H1 (cell line): ENCODE measurements around the gene RFC1. TPM values are rescaled to one million over a fixed set of nuclear protein-coding genes. Genes with fewer than 3 reads are reported as not detected.
"Not testable (repeated sequence)": the region's sequence is repeated elsewhere in the genome, so short reads cannot be mapped to it uniquely, and the experiment has no call there.

Experiments used
- CTCF ChIA-PET: fragments of 300-600 bp; sonication (Branson Sonifier 250); formaldehyde crosslinking; loops from one replicate; lab custom pipeline; 2021; ENCODE audit not compliant: partially characterized antibody; lab: Charles Lee
- POLR2A ChIA-PET: fragments of 300-600 bp; sonication (Branson Sonifier 250); formaldehyde crosslinking; loops from one replicate; lab custom pipeline; 2021; ENCODE audit warnings: inconsistent platforms; ENCODE audit not compliant: partially characterized antibody; lab: Charles Lee
- DNase-seq, 2 experiments: peaks; one replicate each; pipeline versions ENCODE4 v3.0.0 to v3.0.0-alpha.2; 2010 to 2022; ENCODE audit warnings: low spot score in 2 of 2, low read depth in 1 of 2, mixed read lengths in 1 of 2
- FAIRE-seq: peaks from 2 replicates; lab custom pipeline; 2011; peaks lifted over from hg19 to GRCh38; lab: Jason Lieb, UNC
- H2AFZ ChIP-seq: 2 replicates; pipeline ENCODE4 v1.8.1; 2012; ENCODE audit warnings: low read length, inconsistent platforms
- H2AK5ac ChIP-seq: 2 replicates; pipeline ENCODE4 v1.6.1; 2013; ENCODE audit warnings: low read depth, low read length
- H2BK120ac ChIP-seq: replicated peaks from 2 replicates; pipeline ENCODE3; 2013; ENCODE audit warnings: low read depth, low read length, inconsistent platforms
- H2BK12ac ChIP-seq: 2 replicates; pipeline ENCODE4 v1.6.1; 2013; ENCODE audit warnings: low read depth, low read length
- H2BK15ac ChIP-seq: 2 replicates; pipeline ENCODE4 v1.6.1; 2013; ENCODE audit warnings: low read length
- H2BK20ac ChIP-seq: 2 replicates; pipeline ENCODE4 v1.6.1; 2013; ENCODE audit warnings: low read length
- H2BK5ac ChIP-seq: 2 replicates; pipeline ENCODE4 v1.6.1; 2013; ENCODE audit warnings: low read depth, low read length
- H3K14ac ChIP-seq: 2 replicates; pipeline ENCODE4 v1.6.1; 2013; ENCODE audit warnings: inconsistent platforms; ENCODE audit not compliant: insufficient read length
- H3K18ac ChIP-seq: 2 replicates; pipeline ENCODE4 v1.6.1; 2013; ENCODE audit warnings: low read length; ENCODE audit errors: extremely low read depth
- H3K23ac ChIP-seq: 2 replicates; pipeline ENCODE4 v1.6.1; 2013; ENCODE audit warnings: inconsistent platforms; ENCODE audit not compliant: insufficient read length
- H3K23me2 ChIP-seq: 2 replicates; pipeline ENCODE4 v1.6.1; 2013; ENCODE audit warnings: low read depth, low read length
- H3K27ac ChIP-seq: 2 replicates; pipeline ENCODE4 v1.6.1; 2011; ENCODE audit warnings: low read depth, low read length, inconsistent platforms
- H3K27me3 ChIP-seq, 4 experiments: replicated peaks in 1 of 4; 1 replicate in 1 of 4; 2 replicates in 3 of 4; pipeline versions ENCODE4 v1.6.1 to v1.8.1; 2011 to 2013; ENCODE audit warnings: low read length in 3 of 4, mild to moderate bottlenecking in 3 of 4, inconsistent platforms in 2 of 4, mixed read lengths in 2 of 4, moderate library complexity in 1 of 4; ENCODE audit not compliant: control insufficient read depth in 3 of 4, insufficient read depth in 3 of 4; ENCODE audit errors: extremely low read depth in 1 of 4
- H3K36me3 ChIP-seq, 4 experiments: 2 replicates each; pipeline versions ENCODE4 v1.6.1 to v1.8.1; 2011 to 2013; ENCODE audit warnings: mild to moderate bottlenecking in 4 of 4, low read length in 3 of 4, moderate library complexity in 2 of 4, control low read depth in 1 of 4, inconsistent platforms in 1 of 4; ENCODE audit not compliant: insufficient read depth in 4 of 4, control insufficient read depth in 2 of 4
- H3K4ac ChIP-seq: replicated peaks from 2 replicates; pipeline ENCODE3; 2013; ENCODE audit warnings: low read length, low read depth, mixed read lengths, inconsistent platforms; ENCODE audit not compliant: insufficient read length
- H3K4me1 ChIP-seq, 4 experiments: replicated peaks in 1 of 4; 1 replicate in 1 of 4; 2 replicates in 3 of 4; pipeline versions ENCODE4 v1.6.1 to v1.8.1; 2011 to 2013; ENCODE audit warnings: low read length in 3 of 4, inconsistent platforms in 2 of 4, mixed read lengths in 1 of 4; ENCODE audit not compliant: insufficient read depth in 4 of 4, control insufficient read depth in 3 of 4
- H3K4me2 ChIP-seq, 2 experiments: 2 replicates each; pipeline versions ENCODE4 v1.6.1 to v1.8.1; 2011 to 2013; ENCODE audit warnings: low read depth in 2 of 2, low read length in 2 of 2, control low read depth in 1 of 2, inconsistent platforms in 1 of 2, mild to moderate bottlenecking in 1 of 2; ENCODE audit not compliant: insufficient read depth in 1 of 2
- H3K4me3 ChIP-seq, 4 experiments: fragments of 200-600, 300-600 bp in 1 of 4; sonication (generic), shearing (Covaris generic), sonication (Bioruptor Twin) in 1 of 4; 2 replicates each; pipeline versions ENCODE4 v1.5.1 to v1.8.1; 2011 to 2016; ENCODE audit warnings: low read length in 4 of 4, low read depth in 3 of 4, control low read depth in 2 of 4, inconsistent platforms in 2 of 4, mild to moderate bottlenecking in 2 of 4, mixed read lengths in 1 of 4, moderate library complexity in 1 of 4; ENCODE audit not compliant: insufficient read depth in 2 of 4; ENCODE audit errors: extremely low read depth in 1 of 4
- H3K56ac ChIP-seq: replicated peaks from 2 replicates; pipeline ENCODE3; 2013; ENCODE audit warnings: low read depth, mild to moderate bottlenecking, mixed read lengths, low read length, inconsistent platforms; ENCODE audit not compliant: insufficient read length
- H3K79me1 ChIP-seq: 2 replicates; pipeline ENCODE4 v1.6.1; 2013; ENCODE audit warnings: low read depth, low read length, control low read depth
- H3K79me2 ChIP-seq, 2 experiments: 2 replicates each; pipeline versions ENCODE4 v1.6.1 to v1.8.1; 2012 to 2013; ENCODE audit warnings: low read length in 2 of 2, mild to moderate bottlenecking in 2 of 2, inconsistent platforms in 1 of 2; ENCODE audit not compliant: insufficient read depth in 2 of 2, control insufficient read depth in 1 of 2
- H3K9ac ChIP-seq, 4 experiments: replicated peaks in 1 of 4; 1 replicate in 1 of 4; 2 replicates in 3 of 4; pipeline versions ENCODE4 v1.6.1 to v1.8.1; 2011 to 2013; ENCODE audit warnings: low read depth in 3 of 4, low read length in 3 of 4, control low read depth in 2 of 4, mild to moderate bottlenecking in 2 of 4, moderate library complexity in 2 of 4, inconsistent platforms in 1 of 4; ENCODE audit errors: extremely low read depth in 1 of 4
- H3K9me3 ChIP-seq, 2 experiments: 2 replicates each; pipeline versions ENCODE4 v1.6.1 to v1.8.1; 2012 to 2013; ENCODE audit warnings: mild to moderate bottlenecking in 2 of 2, moderate library complexity in 2 of 2, control low read depth in 1 of 2, inconsistent platforms in 1 of 2, low read depth in 1 of 2, low read length in 1 of 2, mixed read lengths in 1 of 2; ENCODE audit not compliant: insufficient read depth in 2 of 2
- H4K20me1 ChIP-seq, 2 experiments: replicated peaks in 1 of 2; 2 replicates each; pipeline versions ENCODE3 to v1.8.1; 2011 to 2013; ENCODE audit warnings: inconsistent platforms in 2 of 2, low read length in 2 of 2, mild to moderate bottlenecking in 1 of 2; ENCODE audit not compliant: insufficient read depth in 2 of 2, control insufficient read depth in 1 of 2
- H4K5ac ChIP-seq: 2 replicates; pipeline ENCODE4 v1.6.1; 2013; ENCODE audit warnings: low read length, low read depth, mixed read lengths, inconsistent platforms; ENCODE audit not compliant: insufficient read length
- H4K8ac ChIP-seq: 2 replicates; pipeline ENCODE4 v1.8.0; 2013; ENCODE audit warnings: mild to moderate bottlenecking, moderate library complexity, low read length, inconsistent platforms; ENCODE audit not compliant: insufficient read depth; ENCODE audit errors: extremely low read depth
- H4K91ac ChIP-seq: replicated peaks from 2 replicates; pipeline ENCODE3; 2013; ENCODE audit warnings: low read length, mixed read lengths, inconsistent platforms; ENCODE audit not compliant: insufficient read length
- CBX5 ChIP-seq: fragments of 300-800, 300-1000 bp; sonication (generic); IDR thresholded peaks from 2 replicates; pipeline ENCODE4 v1.7.1; 2016; ENCODE audit warnings: antibody characterized with exemption, low read length, low read depth
- CHD1 ChIP-seq: IDR thresholded peaks from 2 replicates; pipeline ENCODE4 v1.6.1; 2012; ENCODE audit warnings: low read depth, low read length, improper control_type of control experiment
- GABPA ChIP-seq: IDR thresholded peaks from 2 replicates; pipeline ENCODE4 v1.6.1; 2011; ENCODE audit warnings: mild to moderate bottlenecking, low read length, moderate library complexity, borderline replicate concordance; ENCODE audit not compliant: insufficient read depth
- KDM4A ChIP-seq: IDR thresholded peaks from one replicate; pipeline ENCODE4 v1.7.1; 2012; ENCODE audit warnings: low read depth, mild to moderate bottlenecking, moderate library complexity, low read length, inconsistent platforms; ENCODE audit not compliant: severe bottlenecking
- RFX5 ChIP-seq: IDR thresholded peaks from 2 replicates; pipeline ENCODE4 v1.6.1; 2011; ENCODE audit warnings: low read depth, low read length, improper control_type of control experiment, borderline replicate concordance
- TCF12 ChIP-seq: IDR thresholded peaks from 2 replicates; pipeline ENCODE4 v1.6.1; 2011; ENCODE audit warnings: low read depth, mild to moderate bottlenecking, low read length
- WGBS, 2 experiments: shearing (Covaris generic) in 1 of 2; methylation state at CpG; one replicate each; pipeline versions ENCODE4 v1.1.6 to v1.1.7; 2013 to 2015; ENCODE audit warnings: low lambda C conversion rate in 2 of 2, mixed read lengths in 2 of 2, inconsistent platforms in 1 of 2, low coverage in 1 of 2, missing lambda C conversion rate in 1 of 2; ENCODE audit not compliant: insufficient replicate concordance in 2 of 2, insufficient coverage in 1 of 2, insufficient read length in 1 of 2; ENCODE audit errors: extremely low coverage in 1 of 2, missing lambda C conversion rate in 1 of 2; 5-methylcytosine and 5-hydroxymethylcytosine counted together
- polyA plus RNA-seq, 7 experiments: library from polyadenylated mRNA; depleted of rRNA in 3 of 7; stranded (reverse) in 5 of 7; unstranded in 2 of 7; fragments of >200 nt in 5 of 7; fragments of 200-250 nt in 2 of 7; gene quantifications; 1 replicate in 5 of 7; 2 replicates in 1 of 7; 4 replicates in 1 of 7; pipeline versions ENCODE4 v1.2.1 to v1.2.3, GENCODE V29; 2011 to 2013; ENCODE audit warnings: missing spikeins in 2 of 7, mixed read lengths in 2 of 7
- total RNA-seq: library from RNA; stranded (reverse); fragmentation: NEBNext Ultra II Directional; extraction: Animal tissue kit (Norgen Biotek cat#: 25700); gene quantifications from 2 replicates; pipeline ENCODE4 v1.2.1, GENCODE V29; 2021
- TF ChIP-seq, protein P1 (sequence below), 3 experiments: IDR thresholded peaks; 1 replicate in 2 of 3; 2 replicates in 1 of 3; pipeline versions ENCODE4 v1.5.1 to v1.6.1; 2011; ENCODE audit warnings: low read length in 3 of 3, mild to moderate bottlenecking in 3 of 3, inconsistent platforms in 2 of 3, low read depth in 1 of 3, moderate library complexity in 1 of 3; ENCODE audit not compliant: insufficient read depth in 1 of 3; ENCODE audit errors: control extremely low read depth in 1 of 3

RFC1 gene
- total and polyA plus RNA-seq, 2 of the 8 experiments (the other 6 are each of a cell fraction or from before 2014, with no cell fraction given): 16.0 to 83.8 TPM

DNA sequence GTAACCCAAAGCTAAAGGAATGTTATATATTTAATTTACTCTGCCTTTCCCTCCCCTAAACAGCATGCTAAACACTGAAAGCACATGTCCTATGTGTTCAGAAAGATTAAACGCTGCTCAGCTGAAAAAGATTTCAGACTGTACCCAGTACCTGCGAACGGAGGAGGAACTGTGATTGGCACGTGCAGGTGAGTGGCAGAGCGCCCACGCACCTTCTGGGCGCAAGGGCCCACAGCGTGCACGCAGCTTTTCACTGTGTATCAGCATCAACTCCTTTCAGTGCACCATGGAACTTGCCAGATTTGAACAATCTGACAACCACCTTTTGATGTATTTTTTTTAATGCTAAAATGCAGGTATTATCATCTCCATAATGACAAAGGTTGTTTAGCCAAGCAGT is 87.7 kb downstream of the RFC1 start (continued):
- TF ChIP-seq, protein P1, sequence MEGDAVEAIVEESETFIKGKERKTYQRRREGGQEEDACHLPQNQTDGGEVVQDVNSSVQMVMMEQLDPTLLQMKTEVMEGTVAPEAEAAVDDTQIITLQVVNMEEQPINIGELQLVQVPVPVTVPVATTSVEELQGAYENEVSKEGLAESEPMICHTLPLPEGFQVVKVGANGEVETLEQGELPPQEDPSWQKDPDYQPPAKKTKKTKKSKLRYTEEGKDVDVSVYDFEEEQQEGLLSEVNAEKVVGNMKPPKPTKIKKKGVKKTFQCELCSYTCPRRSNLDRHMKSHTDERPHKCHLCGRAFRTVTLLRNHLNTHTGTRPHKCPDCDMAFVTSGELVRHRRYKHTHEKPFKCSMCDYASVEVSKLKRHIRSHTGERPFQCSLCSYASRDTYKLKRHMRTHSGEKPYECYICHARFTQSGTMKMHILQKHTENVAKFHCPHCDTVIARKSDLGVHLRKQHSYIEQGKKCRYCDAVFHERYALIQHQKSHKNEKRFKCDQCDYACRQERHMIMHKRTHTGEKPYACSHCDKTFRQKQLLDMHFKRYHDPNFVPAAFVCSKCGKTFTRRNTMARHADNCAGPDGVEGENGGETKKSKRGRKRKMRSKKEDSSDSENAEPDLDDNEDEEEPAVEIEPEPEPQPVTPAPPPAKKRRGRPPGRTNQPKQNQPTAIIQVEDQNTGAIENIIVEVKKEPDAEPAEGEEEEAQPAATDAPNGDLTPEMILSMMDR (IDR thresholded peaks at IDR 0.05; ENCODE audit: control extremely low read depth in 1 of 3, insufficient read depth in 1 of 3, low read depth in 1 of 3, low read length in 3 of 3): no peak
- TF ChIP-seq GABPA (no peak), RFX5 (no peak), CBX5 (no peak), CHD1 (no peak), TCF12 (no peak), KDM4A (no peak)
- TF ChIP-seq, all 59 proteins: peak for 0

- H2BK20ac ChIP-seq, H3K4me1 ChIP-seq, FAIRE-seq, H3K4me2 ChIP-seq, H2AFZ ChIP-seq, H4K91ac ChIP-seq, H4K20me1 ChIP-seq, H2BK12ac ChIP-seq, H3K27ac ChIP-seq, H3K4ac ChIP-seq, H3K79me2 ChIP-seq, H3K79me1 ChIP-seq, H3K27me3 ChIP-seq, H2BK5ac ChIP-seq, H3K14ac ChIP-seq, H3K23ac ChIP-seq, H4K5ac ChIP-seq, H3K9me3 ChIP-seq, H4K8ac ChIP-seq, H3K4me3 ChIP-seq, H3K18ac ChIP-seq, POLR2A ChIA-PET, H3K9ac ChIP-seq, H2AK5ac ChIP-seq, H2BK15ac ChIP-seq, H2BK120ac ChIP-seq, DNase-seq, H3K56ac ChIP-seq, H3K23me2 ChIP-seq: not testable (repeated sequence)
- CTCF ChIA-PET: interaction anchor here (1.0 kb wide), 1 partner anchor 384 kb away, joined by 3 read pairs; no protein-coding TSS in a partner anchor
- WGBS, 2 experiments: 89% methylated on average over 6 of the region's 6 CpGs; no CpG with 5 or more reads in 1 of the 2 experiments
- peaks cover 3 to 28% (median 5%) of the 10 kb centered on the region in 4 experiments; a peak in 5 of 8 replicates for H3K36me3 ChIP-seq
Measured at GRCh38 chr4:39277661-39278060, 88.5 kb downstream of the RFC1 start.
